Suprapubic skin (tissue), 4 donors: ENCODE measurements around the gene TMA7B. TPM values are rescaled to one million over a fixed set of nuclear protein-coding genes. Genes with fewer than 3 reads are reported as not detected.

Experiments used
- DNase-seq, 2 donors: peaks; one replicate each; pipeline ENCODE4 v3.0.0-alpha.2; 2019; ENCODE audit warnings: low spot score in 2 of 2
- H3K27ac ChIP-seq: fragments of 200-600 bp; sonication (generic); one replicate; pipeline ENCODE4 v1.5.1; 2019
- H3K27me3 ChIP-seq: fragments of 200-600 bp; sonication (generic); one replicate; pipeline ENCODE4 v1.5.1; 2019
- H3K36me3 ChIP-seq: fragments of 200-600 bp; sonication (generic); one replicate; pipeline ENCODE4 v1.5.1; 2019
- H3K4me1 ChIP-seq: fragments of 200-600 bp; sonication (generic); one replicate; pipeline ENCODE4 v1.5.1; 2019
- H3K4me3 ChIP-seq: fragments of 200-600 bp; sonication (generic); one replicate; pipeline ENCODE4 v1.5.1; 2019; ENCODE audit warnings: mild to moderate bottlenecking
- H3K9me3 ChIP-seq: fragments of 200-600 bp; sonication (generic); one replicate; pipeline ENCODE4 v1.5.1; 2019
- CTCF ChIP-seq, 2 donors: fragments of 200-600 bp in 1 of 2; fragments of 450-650 bp in 1 of 2; sonication (generic) in 1 of 2; IDR thresholded peaks; one replicate each; pipeline ENCODE4 v1.5.1; 2016 to 2019; ENCODE audit warnings: antibody characterized with exemption in 2 of 2, mild to moderate bottlenecking in 1 of 2, moderate library complexity in 1 of 2
- EP300 ChIP-seq: sonication (generic); formaldehyde crosslinking; IDR thresholded peaks from one replicate; pipeline ENCODE4 v1.6.1; 2017; ENCODE audit warnings: antibody characterized with exemption
- POLR2A ChIP-seq, 2 donors: fragments of 450-650 bp; IDR thresholded peaks; one replicate each; pipeline ENCODE4 v1.6.1; 2017; ENCODE audit warnings: antibody characterized with exemption in 2 of 2, mild to moderate bottlenecking in 2 of 2, moderate library complexity in 2 of 2
- POLR2AphosphoS5 ChIP-seq, 3 donors: sonication (generic); formaldehyde crosslinking; IDR thresholded peaks; one replicate each; pipeline ENCODE4 v1.6.1; 2017; ENCODE audit warnings: antibody characterized with exemption in 3 of 3
- WGBS: methylation state at CpG from one replicate; pipeline ENCODE4 v1.1.5; 2018; 5-methylcytosine and 5-hydroxymethylcytosine counted together
- total RNA-seq, 4 donors: library from RNA; depleted of rRNA; stranded (reverse); fragments of >200 nt; gene quantifications; one replicate each; pipeline ENCODE4 v1.1.0, GENCODE V29; 2016

TMA7B gene
- total RNA-seq, 4 donors from 2014 or later, result 0.76 to 1.4 TPM; not detected in 2

GRCh38 chr22:39980596-39980995 is 20.4 kb downstream of the TMA7B start:
- no peak for TF ChIP-seq POLR2A (IDR thresholded peaks at IDR 0.05)
- TF ChIP-seq POLR2AphosphoS5 (IDR thresholded peaks at IDR 0.05), result no peak
- no peak for TF ChIP-seq EP300
- TF ChIP-seq CTCF (IDR thresholded peaks at IDR 0.05), result no peak
- Histone ChIP-seq H3K27me3 (peaks cover 21% of the 10 kb centered on the region), H3K9me3 (no peaks in the 10 kb centered on the region), H3K4me3 (no peak overlapping the region), H3K4me1 (peaks cover 16% of the 10 kb centered on the region), H3K36me3 (no peaks in the 10 kb centered on the region), H3K27ac (no peak overlapping the region)
- WGBS, result 88% methylated on average over 5 of the region's 6 CpGs
- no peak for DNase-seq

- Histone ChIP-seq H3K27ac (no peak overlapping the region), H3K36me3 (no peaks in the 10 kb centered on the region), H3K27me3 (peaks cover 18% of the 10 kb centered on the region), H3K4me3 (no peak overlapping the region), H3K4me1 (peaks cover 25% of the 10 kb centered on the region), H3K9me3 (no peaks in the 10 kb centered on the region)
- whole genome bisulfite sequencing, result 97% methylated on average over 4 of the region's 4 CpGs
- no peak for DNase-seq
- TF ChIP-seq CTCF (IDR thresholded peaks at IDR 0.05), result no peak
- no peak for TF ChIP-seq POLR2A (IDR thresholded peaks at IDR 0.05)
- TF ChIP-seq EP300, result no peak
- no peak for TF ChIP-seq POLR2AphosphoS5 (IDR thresholded peaks at IDR 0.05)
Observed at GRCh38 chr22:39983346-39983745, 23.1 kb downstream of the TMA7B start.

- no peaks in the 10 kb centered on the region for H3K9me3 ChIP-seq
- no peak for DNase-seq
- H3K4me3 ChIP-seq, result no peak overlapping the region
- WGBS, result 33% methylated on average over 2 of the region's 2 CpGs
- no peak for TF ChIP-seq POLR2A (IDR thresholded peaks at IDR 0.05)
- TF ChIP-seq CTCF (IDR thresholded peaks at IDR 0.05), result no peak
- no peak for TF ChIP-seq POLR2AphosphoS5 (IDR thresholded peaks at IDR 0.05)
- TF ChIP-seq EP300, result no peak
- H3K27ac ChIP-seq, result no peak overlapping the region
- peaks cover 25% of the 10 kb centered on the region for H3K4me1 ChIP-seq
- peaks cover 18% of the 10 kb centered on the region for H3K27me3 ChIP-seq
- H3K36me3 ChIP-seq, result no peaks in the 10 kb centered on the region
Observed at GRCh38 chr22:39984006-39984405, 23.8 kb downstream of the TMA7B start.

GRCh38 chr22:39984746-39985145 is 24.5 kb downstream of the TMA7B start:
- Histone ChIP-seq H3K4me3 (no peak overlapping the region), H3K36me3 (no peaks in the 10 kb centered on the region), H3K4me1 (peaks cover 25% of the 10 kb centered on the region), H3K9me3 (no peaks in the 10 kb centered on the region), H3K27me3 (peaks cover 18% of the 10 kb centered on the region), H3K27ac (peak overlapping the region; percentile 82)
- no peak for DNase-seq
- 58% methylated on average over 2 of the region's 2 CpGs for WGBS
- TF ChIP-seq CTCF (IDR thresholded peaks at IDR 0.05), result no peak
- TF ChIP-seq EP300, result no peak
- no peak for TF ChIP-seq POLR2AphosphoS5 (IDR thresholded peaks at IDR 0.05)

- WGBS, result 57% methylated on average over 7 of the region's 7 CpGs
- Histone ChIP-seq H3K27me3 (peaks cover 16% of the 10 kb centered on the region), H3K9me3 (no peaks in the 10 kb centered on the region), H3K36me3 (no peaks in the 10 kb centered on the region), H3K27ac (peak overlapping the region; percentile 82), H3K4me3 (no peak overlapping the region), H3K4me1 (peaks cover 25% of the 10 kb centered on the region)
- no peak for DNase-seq
- TF ChIP-seq POLR2AphosphoS5 (IDR thresholded peaks at IDR 0.05), result no peak
- TF ChIP-seq CTCF (IDR thresholded peaks at IDR 0.05), result no peak
- TF ChIP-seq EP300, result no peak
- no peak for TF ChIP-seq POLR2A (IDR thresholded peaks at IDR 0.05)
Observed at GRCh38 chr22:39985383-39986035, 25.3 kb downstream of the TMA7B start.
